Measurements from ENCODE around the gene DOCK9. TPM values are rescaled to one million over a fixed set of nuclear protein-coding genes. Genes with fewer than 3 reads are reported as not detected.

Gene DOCK9
- total RNA-seq, 1 experiment from 2014 or later = 31.7 TPM

- no peak for TF ChIP-seq EZH2 (IDR thresholded peaks at IDR 0.05; ENCODE audit: low read length, unreplicated experiment)
- no peak for TF ChIP-seq EZH2phosphoT487 (IDR thresholded peaks at IDR 0.05; ENCODE audit: borderline replicate concordance, low read length)
- TF ChIP-seq CTCF (conservative IDR thresholded peaks at IDR 0.05; ENCODE audit: low read depth, low read length) = no peak
Observed at GRCh38 chr13:98879957-98880356, 97.9 kb downstream of the DOCK9 start.

GRCh38 chr13:98879127-98879520, 98.7 kb downstream of the DOCK9 start:
- no peaks in the 10 kb centered on the region for H3K9me3 ChIP-seq (ENCODE audit: low read length)
- H3K9me2 ChIP-seq (replicated peaks; ENCODE audit: low read length) = no peaks in the 10 kb centered on the region
- no peak for DNase-seq
- ChIA-PET POLR2A (ENCODE audit: unreplicated experiment) (no interaction called here), CTCF (no interaction called here)
- no peak overlapping the region for H2AFZ ChIP-seq (ENCODE audit: low read length)
- H3K79me2 ChIP-seq (ENCODE audit: low read length) = no peaks in the 10 kb centered on the region
- TF ChIP-seq EZH2 (IDR thresholded peaks at IDR 0.05; ENCODE audit: low read length, unreplicated experiment) (no peak), EZH2phosphoT487 (IDR thresholded peaks at IDR 0.05; ENCODE audit: borderline replicate concordance, low read length) (no peak), CTCF (conservative IDR thresholded peaks at IDR 0.05; ENCODE audit: low read depth, low read length) (no peak)
- no peak overlapping the region for H3K4me2 ChIP-seq (ENCODE audit: low read length)
- H3F3A ChIP-seq (ENCODE audit: low read length, unreplicated experiment) = no peaks in the 10 kb centered on the region
- no peaks in the 10 kb centered on the region for H4K20me1 ChIP-seq (ENCODE audit: low read length)
- intact Hi-C loops (cut with micrococcal nuclease) = no loop called here
- ATAC-seq = no peak
- BruUV-seq (replicated peaks) = no TSS peak
- no peak overlapping the region for H3K4me3 ChIP-seq (ENCODE audit: low read length)
- no peaks in the 10 kb centered on the region for H3K27me3 ChIP-seq (ENCODE audit: low read length)
- H3K4me1 ChIP-seq (ENCODE audit: insufficient read depth, low read length) = no peaks in the 10 kb centered on the region
- no peak overlapping the region for H3K27ac ChIP-seq (ENCODE audit: low read length)
- H3K9ac ChIP-seq (ENCODE audit: low read length) = no peak overlapping the region
- H3K36me3 ChIP-seq (ENCODE audit: low read depth, low read length) = peaks cover 7% of the 10 kb centered on the region; the same call in 1 of the 2 replicates

More at GRCh38 chr13:98879957-98880356, 97.9 kb downstream of the DOCK9 start:
- Histone ChIP-seq H3K27ac (ENCODE audit: low read length) (no peak overlapping the region), H3K9me2 (replicated peaks; ENCODE audit: low read length) (no peaks in the 10 kb centered on the region), H3K4me3 (ENCODE audit: low read length) (no peak overlapping the region), H3K9ac (ENCODE audit: low read length) (no peak overlapping the region), H2AFZ (ENCODE audit: low read length) (no peak overlapping the region), H3K9me3 (ENCODE audit: low read length) (no peaks in the 10 kb centered on the region), H3F3A (ENCODE audit: low read length, unreplicated experiment) (no peaks in the 10 kb centered on the region), H3K79me2 (ENCODE audit: low read length) (no peaks in the 10 kb centered on the region), H3K36me3 (ENCODE audit: low read depth, low read length) (peaks cover 10% of the 10 kb centered on the region; the same call in 1 of the 2 replicates), H4K20me1 (ENCODE audit: low read length) (no peaks in the 10 kb centered on the region), H3K27me3 (ENCODE audit: low read length) (no peaks in the 10 kb centered on the region), H3K4me1 (ENCODE audit: insufficient read depth, low read length) (no peaks in the 10 kb centered on the region), H3K4me2 (ENCODE audit: low read length) (no peak overlapping the region)
- DNase-seq (no peak), ATAC-seq (no peak)
- intact Hi-C loops (cut with micrococcal nuclease) = no loop called here
- ChIA-PET POLR2A (ENCODE audit: unreplicated experiment) (no interaction called here), CTCF (no interaction called here)
- BruUV-seq (replicated peaks) = no TSS peak

GRCh38 chr13:98878486-98879126, 99.3 kb downstream of the DOCK9 start:
- Histone ChIP-seq H2AFZ (ENCODE audit: low read length) (no peak overlapping the region), H3K9me2 (replicated peaks; ENCODE audit: low read length) (no peaks in the 10 kb centered on the region), H4K20me1 (ENCODE audit: low read length) (no peaks in the 10 kb centered on the region), H3K4me1 (ENCODE audit: insufficient read depth, low read length) (no peaks in the 10 kb centered on the region), H3K36me3 (ENCODE audit: low read depth, low read length) (peaks cover 9% of the 10 kb centered on the region; the same call in 1 of the 2 replicates), H3F3A (ENCODE audit: low read length, unreplicated experiment) (no peaks in the 10 kb centered on the region), H3K4me2 (ENCODE audit: low read length) (no peak overlapping the region), H3K9me3 (ENCODE audit: low read length) (no peaks in the 10 kb centered on the region), H3K9ac (ENCODE audit: low read length) (no peak overlapping the region), H3K27me3 (ENCODE audit: low read length) (no peaks in the 10 kb centered on the region), H3K4me3 (ENCODE audit: low read length) (no peak overlapping the region), H3K27ac (ENCODE audit: low read length) (no peak overlapping the region), H3K79me2 (ENCODE audit: low read length) (no peaks in the 10 kb centered on the region)
- POLR2A ChIA-PET (ENCODE audit: unreplicated experiment) = no interaction called here
- TF ChIP-seq EZH2 (IDR thresholded peaks at IDR 0.05; ENCODE audit: low read length, unreplicated experiment) = no peak
- no peak for TF ChIP-seq EZH2phosphoT487 (IDR thresholded peaks at IDR 0.05; ENCODE audit: borderline replicate concordance, low read length)
- no peak for TF ChIP-seq CTCF (conservative IDR thresholded peaks at IDR 0.05; ENCODE audit: low read depth, low read length)
- DNase-seq (no peak), ATAC-seq (no peak)
- intact Hi-C loops (cut with micrococcal nuclease) = no loop called here
- BruUV-seq (replicated peaks) = no TSS peak
- CTCF ChIA-PET = no interaction called here
